A673 (cell line): Measurements from ENCODE around the gene CHRNA7. TPM values are rescaled to one million over a fixed set of nuclear protein-coding genes. Genes with fewer than 3 reads are reported as not detected.

Source experiments
- BruUV-seq: library from RNA; stranded (reverse); fragments of 400-500 nt; replicated peaks from 2 replicates; lab custom pipeline; 2021; lab: Mats Ljungman, UMichigan
- CTCF ChIA-PET: fragments of 300-600 bp; sonication (Branson Sonifier 250); formaldehyde crosslinking; loops from one replicate; lab custom pipeline; 2022; ENCODE audit warnings: antibody characterized with exemption; lab: Charles Lee
- POLR2A ChIA-PET: fragments of 300-600 bp; sonication (Branson Sonifier 250); formaldehyde crosslinking; loops from one replicate; lab custom pipeline; 2022; ENCODE audit warnings: antibody characterized with exemption; ENCODE audit not compliant: low non-redundant PET; lab: Charles Lee
- DNase-seq: peaks from one replicate; pipeline ENCODE4 v3.0.0-alpha.2; 2015; ENCODE audit warnings: low spot score
- H3K27ac ChIP-seq: fragments of 200-600 bp; sonication (generic); 2 replicates; pipeline ENCODE4 v1.5.1; 2016; ENCODE audit warnings: mixed run types, low read depth, mild to moderate bottlenecking, mixed read lengths, antibody characterized with exemption, low read length; ENCODE audit not compliant: poor library complexity, severe bottlenecking
- H3K27me3 ChIP-seq: fragments of 200-600 bp; sonication (generic); replicated peaks from 2 replicates; pipeline ENCODE4 v1.6.1; 2017; ENCODE audit warnings: mixed run types, low read depth, mild to moderate bottlenecking, mixed read lengths, antibody characterized with exemption, low read length; ENCODE audit not compliant: insufficient read depth, poor library complexity
- H3K36me3 ChIP-seq: fragments of 200-600 bp; sonication (generic); 2 replicates; pipeline ENCODE4 v1.6.1; 2016; ENCODE audit warnings: mixed run types, mild to moderate bottlenecking, mixed read lengths, antibody characterized with exemption, low read length; ENCODE audit not compliant: insufficient read depth, poor library complexity, severe bottlenecking
- H3K4me1 ChIP-seq: fragments of 200-600 bp; sonication (generic); 2 replicates; pipeline ENCODE4 v1.6.1; 2017; ENCODE audit warnings: mixed run types, mild to moderate bottlenecking, mixed read lengths, antibody characterized with exemption, low read length; ENCODE audit not compliant: insufficient read depth, poor library complexity, severe bottlenecking
- H3K4me3 ChIP-seq: fragments of 200-600 bp; sonication (generic); 2 replicates; pipeline ENCODE4 v1.5.1; 2016; ENCODE audit warnings: low read depth, mixed run types, mild to moderate bottlenecking, mixed read lengths, low read length; ENCODE audit not compliant: poor library complexity, severe bottlenecking
- H3K9me3 ChIP-seq: fragments of 200-600 bp; sonication (generic); 2 replicates; pipeline ENCODE4 v1.6.1; 2016; ENCODE audit warnings: mixed run types, low read depth, mild to moderate bottlenecking, mixed read lengths, antibody characterized with exemption, low read length; ENCODE audit not compliant: poor library complexity, severe bottlenecking
- CTCF ChIP-seq: fragments of 300-800, 200-600 bp; sonication (generic); conservative IDR thresholded peaks from 2 replicates; pipeline ENCODE4 v1.5.1; 2017; ENCODE audit warnings: low read depth, mild to moderate bottlenecking, antibody characterized with exemption, low read length, moderate library complexity, mixed read lengths
- EZH2 ChIP-seq: fragments of 200-600 bp; sonication (generic); IDR thresholded peaks from 2 replicates; pipeline ENCODE4 v1.6.1; 2017; ENCODE audit warnings: borderline replicate concordance, low read depth, mild to moderate bottlenecking, mixed read lengths, antibody characterized with exemption, low read length; ENCODE audit not compliant: poor library complexity, severe bottlenecking
- intact Hi-C: fragments of 100-400 bp; cut with micrococcal nuclease; formaldehyde crosslinking; loops from one replicate; pipeline ENCODE4 v1.10.0; 2022; ENCODE audit not compliant: unreplicated experiment
- total RNA-seq: library from RNA; stranded (reverse); gene quantifications from 2 replicates; pipeline ENCODE4 v1.2.3, GENCODE V29; 2021

CHRNA7 gene
- total RNA-seq, 1 experiment from 2014 or later, result 3.7 TPM

GRCh38 chr15:32028921-32029320, 1.4 kb upstream of the CHRNA7 start:
- intact Hi-C loops, result no loop called here
- ChIA-PET CTCF (no interaction called here), POLR2A (no interaction called here)
- DNase-seq, result peak; percentile 11
- Histone ChIP-seq H3K4me3 (peak overlapping the region; percentile 52), H3K27me3 (peaks cover 11% of the 10 kb centered on the region), H3K4me1 (peaks cover 5% of the 10 kb centered on the region), H3K9me3 (no peaks in the 10 kb centered on the region), H3K36me3 (no peaks in the 10 kb centered on the region), H3K27ac (no peak overlapping the region)
- TF ChIP-seq EZH2, result no peak
- no peak for TF ChIP-seq CTCF
- no TSS peak for BruUV-seq

GRCh38 chr15:32029409-32029861, 880 bp upstream of the CHRNA7 start:
- ChIA-PET CTCF (interaction anchor here (1.1 kb wide), 1 partner anchor 52 kb away, joined by 4 read pairs; no protein-coding TSS in a partner anchor), POLR2A (no interaction called here)
- H3K27me3 ChIP-seq, result peaks cover 12% of the 10 kb centered on the region
- intact Hi-C loops, result no loop called here
- no peak overlapping the region for H3K27ac ChIP-seq
- TF ChIP-seq CTCF (peak; percentile 63), EZH2 (no peak)
- H3K9me3 ChIP-seq, result no peaks in the 10 kb centered on the region
- BruUV-seq, result no TSS peak
- H3K4me3 ChIP-seq, result peak overlapping the region; percentile 52
- H3K4me1 ChIP-seq, result peaks cover 5% of the 10 kb centered on the region
- no peaks in the 10 kb centered on the region for H3K36me3 ChIP-seq
- DNase-seq, result peak; percentile 58

GRCh38 chr15:32030795-32031194, 480 bp downstream of the CHRNA7 start:
- BruUV-seq, result no TSS peak
- TF ChIP-seq EZH2 (no peak), CTCF (no peak)
- Histone ChIP-seq H3K27me3 (peaks cover 12% of the 10 kb centered on the region), H3K4me1 (peaks cover 5% of the 10 kb centered on the region), H3K27ac (no peak overlapping the region), H3K36me3 (no peaks in the 10 kb centered on the region), H3K9me3 (no peaks in the 10 kb centered on the region), H3K4me3 (peak overlapping the region; percentile 53)
- POLR2A ChIA-PET, result no interaction called here
- intact Hi-C loops, result loop anchor here (5.0 kb wide), 1 partner anchor 53 kb away; no protein-coding TSS in a partner anchor
- DNase-seq, result peak; percentile 1
- CTCF ChIA-PET, result no interaction called here
